HG03135 (cell line): ENCODE results near the gene TMEM9.
"Not testable (repeated sequence)": the region's sequence is repeated elsewhere in the genome, so short reads cannot be mapped to it uniquely, and the experiment has no call there.

Experiments
- ATAC-seq: cut with Tn5 transposase; IDR thresholded peaks from one replicate; pipeline ENCODE4 v1.9.1; 2021; ENCODE audit warnings: mild to moderate bottlenecking, moderate library complexity; ENCODE audit not compliant: unreplicated experiment

The TMEM9 gene

GRCh38 chr1:201173736-201174135, 19.5 kb upstream of the TMEM9 start:
- no peak for ATAC-seq

- ATAC-seq = no peak
Observed at GRCh38 chr1:201172999-201173610, 18.8 kb upstream of the TMEM9 start.

- ATAC-seq = no peak
Observed at GRCh38 chr1:201172326-201172725, 18.1 kb upstream of the TMEM9 start.

DNA sequence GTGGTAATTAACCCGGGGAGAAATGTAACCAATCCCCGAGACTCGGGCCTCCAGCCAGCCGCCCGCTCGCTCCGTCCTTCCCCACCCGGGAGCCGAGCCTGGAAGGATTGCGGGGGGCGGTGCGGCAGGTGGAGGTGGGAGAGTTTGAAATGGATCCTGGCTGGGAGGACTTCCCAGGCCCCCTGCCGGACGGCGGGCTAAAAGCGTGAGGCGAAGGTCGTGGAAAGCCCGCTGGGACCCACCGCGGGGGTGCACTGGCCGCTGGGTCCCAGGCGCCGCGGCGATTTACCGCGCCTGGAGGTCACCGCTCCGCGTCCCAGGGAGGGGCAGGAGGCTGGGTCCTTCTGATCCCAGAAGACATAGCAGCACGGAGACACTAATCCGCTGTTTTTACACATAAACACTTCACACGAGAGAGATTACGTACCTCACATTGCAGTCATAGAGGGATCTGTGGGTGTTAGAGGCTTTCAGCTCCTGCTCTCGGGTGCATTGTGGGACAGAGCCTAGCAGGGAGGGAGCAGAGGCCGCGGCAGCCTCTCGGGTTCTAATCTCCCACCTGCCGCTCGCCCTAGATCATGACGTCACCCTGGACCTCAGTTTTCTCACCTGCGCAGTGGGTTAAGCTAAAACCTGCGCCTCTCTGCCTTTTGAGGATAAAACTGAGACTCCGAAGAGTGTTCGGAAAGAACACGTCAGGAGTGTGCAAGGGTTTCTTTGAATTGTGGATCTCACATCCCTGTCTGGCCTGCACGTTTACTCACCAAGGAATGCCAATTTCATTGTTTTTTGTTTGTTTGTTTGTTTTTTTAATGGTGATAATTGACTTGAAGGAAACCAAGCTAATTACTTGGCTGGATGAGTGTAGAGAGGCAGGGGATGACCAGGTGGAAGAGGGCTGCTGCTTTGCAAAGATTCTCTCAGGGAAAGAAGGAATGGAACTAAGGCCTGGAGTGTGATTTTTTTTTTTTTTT, 17.1 kb upstream of the TMEM9 start:
- ATAC-seq = peak; percentile 30

DNA sequence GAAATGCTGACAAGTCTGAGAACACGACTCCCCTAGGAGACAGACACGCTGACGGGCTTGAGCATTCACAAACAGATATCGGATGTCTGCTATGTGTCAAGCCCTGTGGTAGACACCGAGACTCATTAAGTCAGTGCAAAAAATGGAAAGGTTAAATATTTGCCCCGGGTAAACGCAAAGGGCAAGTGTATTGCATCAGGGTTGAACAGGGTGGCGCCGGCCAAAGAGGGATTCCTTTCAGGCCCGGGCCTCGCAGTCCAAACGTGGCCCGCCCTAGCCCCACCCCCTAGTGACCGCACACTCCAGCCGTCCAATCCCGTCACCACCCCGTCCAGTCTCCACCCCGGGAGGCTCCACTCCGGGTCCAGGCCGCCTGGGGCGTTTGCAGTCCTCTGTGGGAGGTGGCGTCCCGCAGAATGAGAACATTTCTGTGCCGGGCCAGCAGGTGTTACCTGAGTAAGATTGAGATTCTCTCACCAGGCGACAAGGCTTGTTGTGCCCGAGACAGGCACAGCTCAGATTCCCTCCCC, 16.3 kb upstream of the TMEM9 start:
- peak; percentile 96 for ATAC-seq

DNA sequence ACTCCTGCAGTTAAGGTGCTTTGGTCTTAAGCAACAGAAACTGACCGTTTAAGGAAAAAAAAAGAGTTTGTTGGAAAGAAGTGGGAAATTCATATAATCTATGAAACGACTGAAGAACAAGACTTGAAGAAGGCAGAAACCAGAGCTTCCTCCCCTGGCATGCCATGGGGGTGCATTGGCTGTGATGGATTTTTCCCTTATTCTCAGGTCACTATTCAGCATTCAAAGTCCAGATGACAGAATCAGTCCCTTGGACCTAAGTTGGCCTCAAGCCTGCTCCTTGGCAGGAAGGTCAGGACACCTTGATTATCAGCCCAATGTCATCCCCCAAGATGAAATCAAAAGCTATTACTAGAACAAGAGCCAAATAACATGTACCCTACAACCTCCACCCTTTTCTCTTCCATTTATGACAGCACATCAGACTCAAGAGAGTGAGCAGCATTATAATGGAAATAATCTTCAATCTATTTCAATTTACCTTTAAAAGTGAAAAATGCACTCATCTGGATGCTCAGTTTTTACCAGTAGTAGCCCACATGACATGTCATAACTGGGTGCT, 15.8 kb upstream of the TMEM9 start:
- ATAC-seq = no peak

GRCh38 chr1:201169203-201169602, 14.9 kb upstream of the TMEM9 start:
- no peak for ATAC-seq

DNA sequence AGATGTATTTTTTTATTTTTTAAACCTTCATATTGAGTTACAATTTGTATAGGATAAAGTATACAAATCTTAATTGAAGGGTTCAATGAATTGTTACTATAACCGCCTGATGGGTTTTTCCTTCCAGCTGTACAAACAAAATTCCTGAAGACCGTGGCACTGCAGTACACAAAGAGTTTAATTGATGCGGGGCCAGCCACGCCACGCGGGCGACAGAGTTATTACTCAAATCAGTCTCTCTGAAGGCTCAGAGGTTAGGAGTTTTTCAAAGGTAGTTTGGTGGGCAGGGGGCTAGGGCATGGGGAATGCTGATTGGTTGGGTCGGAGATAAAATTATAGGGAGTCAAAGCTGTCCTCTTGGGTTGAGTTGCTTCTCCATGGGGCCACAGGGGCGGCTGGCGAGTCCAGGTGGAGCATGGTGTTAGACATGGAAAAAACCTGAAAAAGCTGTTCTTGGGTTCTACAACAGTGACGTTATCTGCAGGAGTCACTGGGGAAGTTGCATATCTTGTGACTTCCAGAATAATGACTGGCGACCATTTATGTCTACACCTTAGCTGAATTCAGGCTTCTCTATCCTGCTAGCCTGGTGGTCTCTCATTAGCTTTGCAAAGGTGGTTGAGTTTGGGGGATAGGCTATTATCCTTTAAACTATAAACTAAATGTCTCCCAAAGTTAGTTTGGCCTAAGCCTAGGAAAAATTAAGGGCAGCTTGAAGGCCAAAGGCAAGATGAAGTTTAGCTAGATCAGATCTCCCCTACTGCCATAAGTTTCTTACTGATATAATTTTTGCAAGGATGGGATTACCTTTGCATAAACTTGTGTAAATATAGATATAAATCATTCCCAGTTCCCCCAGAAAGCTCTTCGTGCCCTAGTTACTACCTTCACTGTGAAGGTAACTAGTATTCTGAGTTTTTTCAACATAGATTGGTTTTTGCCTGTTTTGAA, 13.0 kb upstream of the TMEM9 start:
- ATAC-seq = no peak

GRCh38 chr1:201164645-201165044, 10.4 kb upstream of the TMEM9 start:
- ATAC-seq = no peak

- no peak for ATAC-seq
Observed at GRCh38 chr1:201163707-201164106, 9.4 kb upstream of the TMEM9 start.

DNA sequence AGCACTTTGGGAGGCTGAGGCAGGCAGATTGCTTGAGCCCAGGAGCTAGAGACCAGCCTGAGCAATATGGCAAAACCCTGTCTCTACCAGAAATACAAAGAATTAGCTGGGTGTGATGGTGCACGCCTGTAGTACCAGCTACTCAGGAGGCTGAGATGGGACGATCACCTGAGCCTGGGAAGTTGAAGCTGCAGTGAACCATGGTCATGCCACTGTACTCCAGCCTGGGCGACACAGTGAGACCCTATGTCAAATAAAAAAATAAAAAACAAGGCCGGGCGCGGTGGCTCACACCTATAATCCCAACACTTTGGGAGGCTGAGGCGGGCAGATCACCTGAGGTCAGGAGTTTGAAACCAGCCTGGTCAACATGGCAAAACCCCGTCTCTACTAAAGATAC, 8.8 kb upstream of the TMEM9 start:
- not testable (repeated sequence) for ATAC-seq

DNA sequence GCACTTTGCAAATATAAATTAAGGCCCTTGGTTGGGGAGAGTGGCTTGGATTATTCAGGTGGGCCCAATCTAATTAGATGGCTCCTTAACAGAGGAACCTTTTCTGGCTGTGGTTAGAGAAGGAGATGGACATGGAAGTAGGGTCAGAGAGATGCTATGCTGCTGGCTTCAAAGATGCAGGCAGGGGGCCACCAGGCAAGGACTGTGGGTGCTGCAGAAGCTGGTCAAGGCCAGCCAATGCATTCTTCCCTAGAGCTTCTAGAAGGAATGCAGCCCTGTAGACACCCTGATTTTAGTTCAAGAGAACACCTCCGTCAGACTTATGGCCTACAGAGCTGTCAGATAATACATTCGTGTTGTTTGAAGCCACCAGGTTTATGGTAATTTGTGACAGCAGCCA, 3.7 kb upstream of the TMEM9 start:
- no peak for ATAC-seq

DNA sequence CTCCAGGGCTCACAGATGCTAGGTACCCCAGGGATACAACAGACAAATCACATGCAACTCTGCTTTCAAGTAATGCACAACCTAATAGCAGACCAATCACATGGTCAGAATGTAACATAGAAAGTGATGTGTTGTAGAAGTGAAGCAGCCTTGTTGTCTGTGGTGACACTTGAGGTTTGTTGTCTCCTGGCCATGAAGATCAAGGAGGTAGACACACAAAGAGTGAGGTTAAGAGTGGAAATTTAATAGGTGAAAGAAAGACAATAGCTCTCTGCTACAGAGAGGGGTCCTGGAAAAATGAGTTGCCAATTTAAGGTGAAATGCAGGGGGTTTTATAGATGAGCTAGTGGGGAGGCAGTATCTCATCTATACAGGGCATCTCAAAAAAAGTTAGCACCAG, 2.5 kb upstream of the TMEM9 start:
- ATAC-seq = no peak

DNA sequence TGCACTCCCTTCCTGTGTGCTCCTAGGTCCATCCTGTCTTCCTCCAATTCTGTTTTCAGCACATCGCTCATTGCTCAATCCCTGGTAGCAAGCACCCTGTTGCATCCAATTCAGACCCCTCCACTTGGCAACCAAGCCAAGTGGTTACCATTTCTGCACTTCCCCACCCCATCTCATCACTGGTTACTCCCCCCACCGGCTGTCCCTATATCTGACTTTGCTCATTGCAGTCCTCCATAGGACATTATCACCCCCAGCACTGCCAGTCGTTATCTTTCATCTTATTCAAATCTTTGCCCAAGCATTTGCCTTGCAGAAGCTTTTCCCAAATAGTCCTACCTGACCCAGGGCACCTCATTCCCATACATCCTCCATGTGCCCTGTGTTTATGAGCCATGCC, 2.1 kb upstream of the TMEM9 start:
- no peak for ATAC-seq

DNA sequence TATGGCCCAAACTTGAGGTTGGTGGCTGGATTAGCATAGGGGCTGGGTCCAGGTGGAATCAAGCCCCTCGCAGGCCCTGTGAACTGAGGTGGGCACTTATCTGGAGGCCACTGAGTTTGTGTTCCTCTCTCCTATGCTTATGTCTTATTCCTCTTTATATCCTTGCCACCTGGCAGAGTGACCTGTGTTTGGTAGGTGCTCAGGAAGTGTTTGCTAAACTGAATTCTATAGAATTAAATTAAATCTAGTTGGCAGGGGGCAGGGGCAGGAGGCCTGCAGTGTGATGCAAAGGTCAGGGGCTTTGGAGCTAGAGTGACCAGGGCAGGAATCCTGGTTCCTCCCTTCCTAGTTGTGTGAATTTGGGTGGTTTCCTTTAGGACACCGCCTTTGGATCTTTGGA, 1.1 kb upstream of the TMEM9 start:
- no peak for ATAC-seq

- ATAC-seq = peak; percentile 77
Observed at GRCh38 chr1:201153474-201154388, 543 bp downstream of the TMEM9 start.

DNA sequence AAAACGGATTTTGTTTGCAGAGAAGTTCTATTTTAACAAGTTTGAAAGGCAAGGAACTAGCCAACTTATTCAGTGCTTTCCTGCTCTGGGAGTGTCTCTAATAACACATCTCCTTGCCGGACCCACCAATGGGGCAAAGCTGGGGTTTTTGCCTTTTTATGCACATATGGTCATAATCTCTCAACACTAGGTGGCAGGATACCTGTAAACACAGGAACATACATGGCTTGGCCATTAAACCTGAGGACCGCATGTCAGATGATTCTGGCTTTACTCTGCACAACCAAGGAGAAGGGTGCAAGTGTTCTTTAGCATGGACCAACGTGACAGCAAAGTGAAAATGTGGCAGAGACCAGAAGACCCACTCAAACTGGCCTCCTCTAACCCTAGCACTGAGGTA, 4.9 kb downstream of the TMEM9 start:
- ATAC-seq = no peak

GRCh38 chr1:201147396-201148015, 6.8 kb downstream of the TMEM9 start:
- no peak for ATAC-seq
